ENCODE data around the gene DOCK11.
"Not testable (repeated sequence)": the region's sequence is repeated elsewhere in the genome, so short reads cannot be mapped to it uniquely, and the experiment has no call there.

DOCK11 gene

DNA sequence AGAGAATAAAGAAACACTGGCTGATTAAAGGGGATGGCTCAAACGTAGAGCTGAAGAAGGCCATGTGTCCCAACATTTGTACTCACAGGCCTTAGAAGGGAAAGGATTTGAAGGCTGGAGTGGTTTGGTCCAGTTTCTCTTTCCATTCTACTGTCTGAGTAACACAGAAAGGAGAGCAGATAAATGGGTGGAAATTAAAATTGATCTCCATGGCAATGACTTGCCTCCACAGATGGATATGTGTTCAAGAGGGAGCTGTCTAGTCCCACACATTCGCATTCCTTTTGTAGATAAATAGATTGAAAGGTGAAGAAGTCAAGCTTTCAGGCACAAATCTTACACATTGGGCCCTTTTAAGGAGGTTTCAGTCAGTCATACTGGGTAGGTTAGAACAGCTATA, 74.6 kb downstream of the DOCK11 start:
- no peak for DNase-seq (ENCODE audit: low read depth, low spot score)

DNA sequence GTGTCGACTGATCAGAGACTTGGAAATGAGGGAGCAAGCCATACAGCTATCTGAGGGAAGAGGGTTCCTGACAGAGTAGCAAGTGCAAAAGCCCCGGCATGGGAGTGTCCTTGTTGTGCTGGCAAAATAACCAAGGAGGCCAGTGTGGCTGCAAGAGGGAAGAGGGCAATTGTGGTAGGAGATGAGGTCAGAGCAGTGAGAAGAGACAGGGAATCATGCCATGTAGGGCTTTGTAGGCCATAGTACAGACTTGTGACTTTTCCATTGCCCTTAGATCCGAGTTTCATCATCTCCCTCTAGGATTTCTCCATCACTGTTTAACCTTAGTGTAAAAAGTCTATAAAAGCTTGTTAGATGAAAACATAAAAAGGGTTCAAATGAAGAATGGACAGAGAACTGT, 76.2 kb downstream of the DOCK11 start:
- DNase-seq (ENCODE audit: low read depth, low spot score): no peak

DNA sequence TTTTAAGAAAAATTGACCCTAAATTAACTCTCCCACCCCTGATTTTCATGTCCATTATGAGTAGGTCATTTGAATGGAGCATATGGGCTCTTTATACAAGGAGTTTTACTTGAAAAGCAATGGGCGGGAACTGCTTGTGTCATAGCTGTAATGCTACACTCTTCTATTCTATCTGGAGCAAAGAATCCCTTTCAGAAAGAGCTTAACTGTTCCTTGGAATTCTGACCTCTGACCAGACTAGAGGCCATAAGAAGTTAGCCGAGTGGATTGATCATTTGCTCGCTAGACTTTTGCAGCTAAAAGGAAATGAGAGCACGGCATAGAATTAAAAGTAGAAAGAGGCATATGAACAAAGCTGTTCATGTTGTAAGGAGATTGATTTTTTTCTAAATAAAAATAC, 79.1 kb downstream of the DOCK11 start:
- no peak for DNase-seq (ENCODE audit: low read depth, low spot score)

DNA sequence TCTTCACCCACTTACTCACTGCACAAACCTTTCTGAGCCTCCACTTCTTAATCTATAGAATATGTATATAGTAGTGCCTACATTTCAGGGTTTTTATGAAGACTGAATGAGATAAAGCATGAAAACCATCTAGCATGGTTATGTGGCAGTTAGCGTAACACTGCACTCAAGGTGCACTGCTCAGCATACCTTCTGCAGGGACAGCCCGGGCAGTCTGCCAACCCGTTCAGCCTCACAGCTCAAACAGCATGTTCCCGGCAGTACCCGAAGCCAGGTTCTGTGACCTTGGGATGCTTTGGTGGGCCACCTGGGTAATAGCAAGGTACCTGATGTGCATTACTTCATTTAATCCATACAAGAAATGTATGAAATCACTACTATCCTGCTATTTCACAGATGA, 81.4 kb downstream of the DOCK11 start:
- no peak for DNase-seq (ENCODE audit: low read depth, low spot score)

DNA sequence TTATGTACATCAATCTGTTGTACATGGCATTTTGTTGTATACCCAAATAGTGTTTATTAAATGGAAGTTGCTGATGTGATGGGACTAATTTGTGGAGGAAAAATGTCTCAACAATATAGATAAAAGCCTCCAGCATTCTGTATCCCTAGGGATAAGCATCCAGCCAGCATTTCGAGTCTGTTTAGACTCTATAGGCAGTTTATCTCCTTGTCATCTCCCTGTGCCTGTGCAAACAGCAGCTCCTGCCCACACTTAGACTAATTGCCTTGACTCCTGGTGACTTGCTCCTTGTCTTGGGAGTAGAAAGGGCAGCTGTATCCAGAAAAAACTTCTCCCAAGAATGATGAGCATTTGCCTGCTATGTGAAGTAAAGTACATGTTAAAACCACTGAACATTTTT, 83.8 kb downstream of the DOCK11 start:
- no peak for DNase-seq (ENCODE audit: low read depth, low spot score)

DNA sequence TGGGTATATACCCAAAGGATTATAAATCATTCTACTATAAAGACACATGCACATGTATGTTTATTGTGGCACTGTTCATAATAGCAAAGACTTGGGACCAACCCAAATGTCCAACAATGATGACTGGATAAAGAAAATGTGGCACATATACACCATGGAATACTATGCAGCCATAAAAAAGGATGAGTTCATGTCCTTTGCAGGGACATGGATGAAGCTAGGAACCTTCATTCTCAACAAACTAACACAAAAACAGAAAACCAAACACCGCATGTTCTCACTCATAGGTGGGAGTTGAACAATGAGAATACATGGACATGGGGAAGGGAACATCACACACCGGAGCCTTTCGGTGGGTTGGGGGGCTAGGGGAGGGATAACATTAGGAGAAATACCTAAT, 87.3 kb downstream of the DOCK11 start:
- not testable (repeated sequence) for DNase-seq (ENCODE audit: low read depth, low spot score)

DNA sequence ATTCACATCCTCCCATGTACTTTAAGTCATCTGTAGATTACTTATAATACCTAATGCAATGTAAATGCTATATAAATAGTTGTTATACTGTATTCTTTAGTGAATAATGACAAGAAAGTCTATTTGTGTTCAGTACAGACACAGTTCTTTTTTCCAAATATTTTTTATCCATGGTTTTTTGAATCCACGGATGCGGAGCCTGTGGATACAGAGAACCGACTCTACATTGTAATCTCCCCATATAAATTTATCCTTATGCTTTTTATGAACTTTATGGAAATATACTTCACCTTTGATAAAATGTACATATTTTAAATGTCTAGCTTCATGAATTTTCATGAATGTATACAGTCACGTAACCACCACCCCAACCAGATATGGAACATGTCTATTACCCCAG, 88.2 kb downstream of the DOCK11 start:
- DNase-seq (ENCODE audit: low read depth, low spot score): no peak

DNA sequence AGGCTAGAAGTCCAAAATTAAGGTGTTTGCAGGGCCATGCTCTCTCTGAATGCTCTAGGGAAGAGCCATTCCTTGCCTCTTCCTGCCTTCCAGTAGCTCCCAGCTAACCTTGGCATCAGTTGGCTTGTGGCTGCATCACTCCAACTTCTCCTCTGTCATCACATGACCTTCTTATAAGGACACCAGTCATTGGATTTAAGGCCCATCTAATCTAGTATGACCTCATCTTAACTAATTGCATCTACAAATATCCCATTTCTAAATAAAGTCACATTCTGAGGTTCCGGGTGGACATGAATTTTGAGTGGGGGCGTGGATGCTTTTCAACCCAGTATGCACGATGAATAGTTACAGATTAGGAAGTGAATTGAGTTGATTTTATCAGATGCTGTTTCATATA, 89.7 kb downstream of the DOCK11 start:
- no peak for DNase-seq (ENCODE audit: low read depth, low spot score)

DNA sequence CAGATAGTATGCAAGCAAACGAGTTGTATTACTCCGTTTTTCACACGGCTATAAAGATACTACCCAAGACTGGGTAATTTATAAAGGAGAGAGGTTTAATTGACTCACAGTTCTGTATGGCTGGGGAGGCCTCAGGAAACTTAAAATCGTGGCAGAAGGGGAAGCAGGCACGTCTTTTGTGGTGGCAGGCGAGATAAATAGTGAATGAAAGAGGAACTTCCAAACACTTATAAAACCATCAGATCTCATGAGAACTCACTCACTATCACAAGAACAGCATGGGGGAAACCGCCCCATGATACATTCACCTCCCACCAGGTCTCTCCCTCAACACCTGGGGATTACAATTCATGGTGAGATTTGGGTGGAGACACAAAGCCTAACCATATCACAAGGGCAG, 90.6 kb downstream of the DOCK11 start:
- not testable (repeated sequence) for DNase-seq (ENCODE audit: low read depth, low spot score)

DNA sequence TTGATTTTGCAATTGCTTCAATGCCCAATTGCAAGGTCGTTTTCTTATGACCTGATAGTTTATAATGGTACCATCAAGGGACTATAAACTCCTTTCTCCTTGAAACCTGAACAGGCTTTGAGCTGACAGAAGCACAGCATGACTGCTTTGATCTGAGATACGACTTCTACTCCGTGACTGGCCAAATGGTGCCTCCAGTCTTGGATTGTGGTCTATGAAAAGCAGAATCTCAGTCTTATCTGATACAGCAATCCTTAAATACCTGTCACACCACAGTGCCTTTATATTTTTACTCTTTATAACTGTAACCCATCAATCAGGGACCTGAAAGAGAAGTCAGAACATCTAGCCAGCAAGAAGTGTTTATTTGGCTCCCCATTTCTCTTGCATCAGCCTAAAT, 93.1 kb downstream of the DOCK11 start:
- no peak for DNase-seq (ENCODE audit: low read depth, low spot score)

DNA sequence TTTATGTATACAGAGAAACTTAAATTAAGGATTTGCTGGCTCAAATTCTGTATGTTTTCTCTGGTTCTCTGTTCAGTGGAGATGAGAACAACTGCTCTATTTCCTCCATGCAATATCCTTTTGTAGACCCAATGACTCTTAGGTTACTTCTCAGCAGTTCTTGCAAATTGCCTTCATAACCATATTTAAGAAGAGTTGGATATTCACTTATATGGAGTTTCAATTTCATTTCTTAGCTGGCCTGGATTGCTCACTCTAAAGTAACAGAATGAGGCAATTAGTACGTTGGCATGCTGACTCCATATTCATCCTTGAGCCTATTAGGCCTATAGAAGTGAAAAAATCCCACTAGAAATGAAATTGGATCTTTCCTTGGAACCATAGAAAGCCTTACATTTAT, 93.6 kb downstream of the DOCK11 start:
- no peak for DNase-seq (ENCODE audit: low read depth, low spot score)

DNA sequence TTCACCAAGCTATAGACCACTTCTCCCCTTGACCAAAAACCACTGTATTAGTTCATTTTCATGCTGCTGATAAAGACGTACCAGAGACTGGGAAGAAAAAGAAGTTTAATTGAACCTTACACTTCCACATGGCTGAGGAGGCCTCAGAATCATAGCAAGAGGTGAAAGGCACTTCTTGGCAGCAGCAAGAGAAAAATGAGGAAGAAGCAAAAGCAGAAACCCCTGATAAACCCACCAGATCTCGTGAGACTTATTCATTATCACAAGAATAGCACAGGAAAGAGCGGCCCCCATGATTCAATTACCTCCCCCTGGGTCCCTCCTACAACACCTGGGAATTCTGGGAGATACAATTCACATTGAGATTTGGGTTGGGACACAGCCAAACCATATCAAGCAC, 97.8 kb downstream of the DOCK11 start:
- DNase-seq (ENCODE audit: low read depth, low spot score): no peak

DNA sequence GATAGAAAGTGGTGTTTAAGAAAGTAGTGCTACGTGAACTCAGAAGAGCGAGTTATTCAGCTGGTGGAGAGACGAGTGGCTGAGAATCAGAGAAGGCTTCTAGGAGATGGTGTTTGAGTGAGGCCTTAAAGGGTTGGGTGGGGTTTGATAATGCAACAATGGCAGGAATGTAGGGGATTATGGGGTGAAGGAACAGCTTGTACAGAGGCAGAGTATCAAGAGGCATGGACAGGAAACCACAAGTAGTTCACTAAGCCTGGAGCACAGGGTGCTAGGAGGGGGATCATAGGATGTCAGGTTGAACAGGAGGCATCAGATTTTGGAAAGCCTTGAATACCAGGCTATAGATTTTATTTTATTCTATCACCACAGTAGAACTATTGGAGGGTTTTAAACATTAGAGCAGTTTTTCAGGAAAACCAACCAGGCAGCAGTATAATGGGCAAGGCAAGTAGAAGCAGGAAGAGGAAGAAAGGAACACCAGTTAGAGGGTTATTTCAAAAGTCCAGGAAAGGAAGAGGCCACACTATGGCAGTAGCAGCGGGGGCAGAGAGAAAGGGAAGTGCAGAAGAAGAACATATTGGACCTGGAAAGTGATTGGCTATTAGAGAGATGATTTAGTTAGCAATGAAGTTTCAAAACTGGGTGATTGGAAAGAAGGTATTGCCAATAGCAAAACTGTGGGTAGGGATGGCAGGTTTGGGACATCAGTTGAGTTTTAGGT, 99.2 kb downstream of the DOCK11 start:
- no peak for DNase-seq (ENCODE audit: low read depth, low spot score)

DNA sequence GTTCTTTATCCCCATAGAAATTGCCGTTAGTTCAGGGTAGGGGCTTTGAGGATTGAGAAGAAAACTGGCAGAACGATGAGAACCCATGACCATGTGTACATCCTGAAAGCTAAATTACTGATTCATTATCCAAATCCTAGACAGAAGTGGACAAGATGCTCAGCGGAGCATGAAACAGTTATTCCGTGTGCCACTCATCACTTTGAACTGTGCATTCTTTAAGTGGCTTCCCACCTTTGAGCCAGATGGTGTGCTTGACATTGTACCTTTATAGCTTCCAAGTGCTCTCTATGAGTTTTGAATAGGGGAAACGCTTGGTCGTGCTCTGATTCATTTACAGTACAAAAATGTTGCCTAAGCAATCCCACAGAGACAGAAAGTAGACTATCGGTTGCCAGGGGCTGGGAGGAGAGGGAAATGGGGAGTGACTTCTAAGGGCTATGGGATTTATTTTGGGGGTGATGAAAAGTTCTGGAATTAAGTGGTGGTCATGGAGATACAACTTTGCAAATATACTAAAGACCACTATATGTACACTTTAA, 100.0 kb downstream of the DOCK11 start:
- no peak for DNase-seq (ENCODE audit: low read depth, low spot score)

DNA sequence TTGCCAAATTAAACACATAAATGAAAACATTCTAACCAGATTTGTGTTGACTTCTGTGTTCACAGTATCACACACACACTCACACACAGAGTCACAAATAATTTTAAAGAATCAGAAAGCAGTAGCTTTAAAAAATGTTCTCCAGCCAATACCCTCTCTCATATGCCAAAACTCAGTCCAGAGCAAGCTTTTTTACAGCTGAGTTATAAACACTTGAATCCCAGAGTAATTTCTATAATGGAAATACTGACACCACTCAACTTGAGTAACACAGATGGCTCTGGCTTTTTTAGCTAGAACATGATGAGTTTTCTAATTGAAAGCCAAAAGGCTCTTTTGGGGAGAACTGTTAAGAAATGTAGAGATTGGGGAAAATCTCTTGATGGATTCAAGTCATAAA, 100.8 kb downstream of the DOCK11 start:
- DNase-seq (ENCODE audit: low read depth, low spot score): no peak

DNA sequence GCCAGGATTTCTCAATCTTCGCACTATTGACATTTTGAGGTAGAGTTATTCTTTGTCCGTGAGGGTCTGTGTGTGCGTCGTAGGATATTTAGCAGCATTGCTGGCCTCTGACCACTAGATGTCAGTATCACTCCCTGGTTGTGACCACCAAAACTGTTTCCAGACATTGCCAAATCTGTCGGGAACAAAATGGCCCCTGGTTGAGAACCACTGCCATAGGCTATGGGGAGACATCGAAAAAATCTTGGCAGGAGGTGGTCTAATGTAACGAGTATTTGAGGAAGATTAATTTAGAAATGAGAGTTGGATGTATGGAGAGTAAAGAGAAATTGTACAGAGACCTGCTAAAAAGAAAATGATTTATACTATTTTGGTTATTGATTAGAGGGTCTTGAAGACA, 108.4 kb downstream of the DOCK11 start:
- peak; percentile 17 for DNase-seq (ENCODE audit: low read depth, low spot score)

DNA sequence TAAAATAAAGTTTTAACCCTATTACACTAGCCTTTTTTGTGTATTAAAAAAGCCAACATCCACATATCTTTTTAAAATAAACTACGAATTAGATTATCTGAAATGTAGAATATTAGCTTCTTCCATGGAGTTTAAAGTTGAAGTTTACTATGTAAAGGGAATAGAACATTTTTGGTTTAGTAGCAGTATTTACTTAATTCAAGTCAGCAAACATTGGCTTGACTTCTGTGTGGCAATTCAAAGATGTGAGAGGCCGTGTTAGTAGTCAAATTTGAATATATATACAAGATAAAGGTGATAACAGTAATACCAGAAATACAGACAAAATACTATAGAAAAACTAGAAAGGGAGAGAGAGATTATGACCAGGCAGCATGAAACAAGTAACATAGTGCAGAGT, 116.7 kb downstream of the DOCK11 start:
- no peak for DNase-seq (ENCODE audit: low read depth, low spot score)

DNA sequence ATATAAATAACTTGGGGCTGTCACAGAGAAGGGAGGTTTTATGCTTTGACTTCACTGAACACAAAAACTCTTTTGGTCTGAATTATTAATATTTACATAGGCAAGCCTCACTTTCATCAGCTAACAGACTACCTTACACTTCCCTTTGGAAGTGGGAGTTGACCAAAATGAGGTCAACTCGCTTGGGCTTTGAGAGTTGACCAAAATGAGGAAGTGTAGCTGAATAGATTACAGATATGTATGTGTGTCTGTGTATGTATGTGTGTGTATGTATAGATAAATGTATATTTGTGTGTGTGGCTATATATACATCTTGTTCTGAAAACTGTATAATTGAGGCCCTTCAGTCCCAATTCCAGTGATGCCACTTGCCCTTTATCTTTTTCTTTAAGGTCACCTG, 118.5 kb downstream of the DOCK11 start:
- DNase-seq (ENCODE audit: low read depth, low spot score): no peak

DNA sequence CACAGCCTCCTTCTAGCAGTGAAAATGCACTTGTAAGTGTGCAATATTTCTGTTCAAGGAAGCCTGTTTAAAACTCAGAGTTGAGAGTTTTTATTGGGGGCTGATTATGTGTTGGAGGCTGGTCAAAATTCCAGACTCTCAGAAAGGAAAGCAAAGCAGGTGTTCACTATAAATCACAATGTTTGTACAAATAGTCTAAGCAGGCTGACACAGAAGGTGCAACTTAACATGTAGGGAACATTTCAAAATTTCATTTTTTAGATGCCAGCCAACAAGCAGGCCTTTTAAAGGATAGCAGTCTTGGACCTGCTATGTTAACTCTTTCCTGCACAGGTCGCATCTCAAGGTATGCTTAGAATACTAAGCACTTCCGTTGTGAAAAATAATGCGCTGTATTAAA, 119.5 kb downstream of the DOCK11 start:
- DNase-seq (ENCODE audit: low read depth, low spot score): no peak

DNA sequence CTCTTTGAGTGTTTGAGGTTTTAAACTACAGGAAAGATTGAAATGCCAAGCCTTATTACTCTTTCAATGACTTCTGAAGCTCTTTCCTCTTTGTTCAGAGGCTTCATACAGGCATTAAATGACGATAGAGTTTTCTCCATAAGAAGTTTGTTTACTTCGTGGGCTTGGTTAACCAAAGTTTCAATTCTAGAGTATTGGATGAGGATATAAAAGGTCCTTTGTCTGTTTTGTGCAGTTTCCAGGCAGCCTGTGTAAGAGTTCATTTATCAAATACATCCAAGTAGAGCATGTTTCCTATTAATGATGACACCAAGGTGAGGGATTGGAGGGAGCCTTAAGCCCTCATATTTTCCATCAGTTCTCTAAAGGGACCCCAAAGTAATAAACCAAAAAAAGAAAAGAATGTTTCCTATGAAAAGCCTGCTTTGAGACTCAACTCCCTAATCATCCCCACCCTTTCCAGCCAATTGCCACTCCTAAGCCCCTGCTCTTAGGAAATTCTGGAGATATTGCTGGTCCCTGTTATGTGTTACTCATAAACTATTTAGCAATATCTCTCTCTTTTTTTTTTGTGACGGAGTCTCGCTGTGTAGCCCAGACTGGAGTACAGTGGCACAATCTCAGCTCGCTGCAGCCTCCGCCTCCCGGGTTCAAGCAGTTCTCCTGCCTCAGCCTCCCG, 125.6 kb downstream of the DOCK11 start:
- no peak for DNase-seq (ENCODE audit: low read depth, low spot score)

DNA sequence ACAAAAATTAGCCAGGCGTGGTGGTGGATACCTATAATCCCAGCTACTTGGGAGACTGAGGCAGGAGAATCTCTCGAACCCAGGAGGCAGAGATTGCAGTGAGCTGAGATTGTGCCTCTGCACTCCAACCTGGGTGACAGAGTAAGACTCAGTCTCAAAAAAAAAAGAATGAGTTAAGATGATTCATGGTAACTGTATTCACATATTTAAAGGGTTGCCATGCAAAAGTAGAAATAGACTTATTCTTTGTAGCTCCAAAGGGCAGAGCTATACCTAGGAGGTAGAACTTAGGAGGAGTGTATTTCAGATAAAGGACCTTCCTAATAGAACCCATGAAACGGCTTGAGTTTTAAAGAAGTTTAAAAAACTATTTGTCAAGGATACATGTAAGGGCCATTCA, 127.4 kb downstream of the DOCK11 start:
- no peak for DNase-seq (ENCODE audit: low read depth, low spot score)

DNA sequence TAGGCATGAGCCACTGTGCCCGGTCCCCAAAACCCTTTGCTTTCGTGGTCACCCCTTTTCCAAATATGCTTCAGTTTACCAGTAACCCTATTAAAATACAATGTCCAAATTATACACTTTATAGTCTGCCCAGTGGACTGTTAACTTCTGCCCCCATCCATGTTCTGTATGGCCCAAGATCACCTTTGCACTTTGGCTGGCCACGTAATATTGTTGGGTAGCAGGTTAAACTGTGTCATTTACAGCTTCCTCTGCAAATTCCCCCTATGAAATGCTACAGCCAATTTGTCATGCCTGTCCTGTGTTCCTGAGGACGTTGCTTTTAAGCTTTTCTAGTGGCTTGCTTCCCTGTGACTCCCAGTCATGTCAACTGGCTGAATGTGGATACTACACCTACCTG, 130.7 kb downstream of the DOCK11 start:
- DNase-seq (ENCODE audit: low read depth, low spot score): no peak

DNA sequence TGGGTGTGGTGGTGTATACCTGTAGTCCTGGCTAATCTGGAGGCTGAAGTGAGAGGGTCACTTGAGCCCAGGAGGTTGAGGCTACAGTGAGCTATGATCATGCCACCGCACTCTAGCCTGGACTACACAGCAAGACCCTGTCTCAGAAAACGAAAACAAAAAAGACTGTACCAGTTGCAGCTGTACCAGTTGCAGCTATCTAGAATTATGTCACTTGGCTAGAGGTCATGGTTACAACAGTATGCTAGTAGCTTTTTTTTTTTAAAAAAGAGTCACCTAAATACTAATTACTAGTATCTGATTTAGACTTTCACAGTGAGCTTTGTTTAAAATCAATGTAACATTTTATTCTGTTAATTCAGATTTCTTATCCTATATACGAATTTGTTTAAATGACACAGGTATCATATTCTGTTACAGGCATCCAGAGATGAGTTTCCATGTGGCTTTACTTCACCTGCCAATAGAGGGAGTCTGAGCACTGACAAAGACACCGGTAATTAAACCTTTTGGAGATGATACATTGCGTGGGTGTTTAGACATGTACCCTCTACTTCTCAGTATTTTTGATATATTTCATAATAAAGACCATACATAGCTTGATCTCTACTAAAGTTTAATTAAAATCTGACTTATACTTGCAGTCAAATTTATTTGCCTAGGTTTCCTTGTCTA, 131.6 kb downstream of the DOCK11 start:
- DNase-seq (ENCODE audit: low read depth, low spot score): no peak
